Omental fat pad (tissue), 4 donors: ENCODE results near the gene RPAIN. TPM values are rescaled to one million over a fixed set of nuclear protein-coding genes. Genes with fewer than 3 reads are reported as not detected.

Experiments used
- ATAC-seq: fragments of 150-250 bp; one replicate; pipeline ENCODE4 v1.9.1; 2016; ENCODE audit warnings: mild to moderate bottlenecking, moderate library complexity; ENCODE audit not compliant: low FRiP score
- DNase-seq: peaks from one replicate; pipeline ENCODE4 v3.0.0-alpha.2; 2019; ENCODE audit warnings: low spot score
- CTCF ChIP-seq, 3 donors: fragments of 450-650 bp; IDR thresholded peaks; one replicate each; pipeline ENCODE4 v1.5.1; 2016 to 2017; ENCODE audit warnings: antibody characterized with exemption in 3 of 3, mild to moderate bottlenecking in 3 of 3, moderate library complexity in 2 of 3
- total RNA-seq, 4 donors: library from RNA; depleted of rRNA; stranded (reverse); fragments of >200 nt; gene quantifications; one replicate each; pipeline ENCODE4 v1.1.0, GENCODE V29; 2016

The RPAIN gene
- total RNA-seq, 4 donors from 2014 or later: 27.9 to 44.8 (median 30.7) TPM

- DNase-seq: no peak
- no peak for ATAC-seq
These were observed 61.5 kb downstream of the RPAIN start for GRCh38 chr17:5481451-5481850.

More at GRCh38 chr17:5481451-5481850, 61.5 kb downstream of the RPAIN start:
- no peak for TF ChIP-seq CTCF (IDR thresholded peaks at IDR 0.05)

Other genes starting within 250 kb of the RPAIN start
- 10 to 100 TPM in 1 of 4 donors, 1 to 10 TPM in 3; 7.0 to 21.6 (median 8.9) TPM for gene ZNF594, start 228.3 kb upstream of the RPAIN start, total RNA-seq
- gene SCIMP, start 185.3 kb upstream of the RPAIN start, total RNA-seq: 10 to 100 TPM in 1 of 4 donors, 1 to 10 TPM in 3; 4.1 to 10.4 (median 5.3) TPM
- 10 to 100 TPM; 46.3 to 65.9 (median 55.8) TPM for gene RABEP1, start 137.9 kb upstream of the RPAIN start, total RNA-seq
- gene NUP88, start 520 bp upstream of the RPAIN start, total RNA-seq: 10 to 100 TPM; 61.6 to 92.3 (median 70.6) TPM
- gene C1QBP, start 19.0 kb downstream of the RPAIN start, total RNA-seq: 100 to 1,000 TPM in 2 of 4 donors, 10 to 100 TPM in 2; 89.8 to 149 (median 102) TPM
- 10 to 100 TPM; 10.2 to 34.1 (median 10.7) TPM for gene DHX33, start 48.8 kb downstream of the RPAIN start, total RNA-seq
- 10 to 100 TPM; 31.4 to 47.3 (median 42.2) TPM for gene DERL2, start 66.0 kb downstream of the RPAIN start, total RNA-seq
- gene MIS12, start 66.4 kb downstream of the RPAIN start, total RNA-seq: 10 to 100 TPM; 13.8 to 21.3 (median 15.7) TPM
- 10 to 100 TPM; 26.1 to 88.3 (median 28.8) TPM for gene NLRP1, start 164.3 kb downstream of the RPAIN start, total RNA-seq